Vagina (tissue), 2 donors: Measurements from ENCODE around the gene CXCR5. TPM values are rescaled to one million over a fixed set of nuclear protein-coding genes. Genes with fewer than 3 reads are reported as not detected.

Experiments used
- DNase-seq, 2 donors: peaks; one replicate each; pipeline ENCODE4 v3.0.0-alpha.2; 2017; ENCODE audit errors: extremely low spot score in 2 of 2
- H3K27ac ChIP-seq: fragments of 200-600 bp; sonication (generic); one replicate; pipeline ENCODE4 v1.5.1; 2019
- H3K27me3 ChIP-seq: fragments of 200-600 bp; sonication (generic); one replicate; pipeline ENCODE4 v1.5.1; 2019
- H3K36me3 ChIP-seq, 2 donors: fragments of 200-600 bp; sonication (generic); one replicate each; pipeline ENCODE4 v1.5.1; 2017 to 2019
- H3K4me1 ChIP-seq: fragments of 200-600 bp; sonication (generic); one replicate; pipeline ENCODE4 v1.5.1; 2019
- H3K4me3 ChIP-seq, 2 donors: fragments of 200-600 bp; sonication (generic); 1 replicate in 1 of 2; 2 replicates in 1 of 2; pipeline ENCODE4 v1.5.1; 2016 to 2019
- H3K9me3 ChIP-seq: fragments of 200-600 bp; sonication (generic); one replicate; pipeline ENCODE4 v1.5.1; 2019
- CTCF ChIP-seq, 3 experiments: fragments of 450-650 bp in 2 of 3; fragments of 200-600 bp in 1 of 3; sonication (generic) in 1 of 3; IDR thresholded peaks; one replicate each; pipeline ENCODE4 v1.5.1; 2017 to 2019; ENCODE audit warnings: antibody characterized with exemption in 3 of 3, mild to moderate bottlenecking in 2 of 3, moderate library complexity in 2 of 3
- POLR2A ChIP-seq, 2 donors: fragments of 450-650 bp; IDR thresholded peaks; one replicate each; pipeline ENCODE4 v1.6.1; 2017; ENCODE audit warnings: antibody characterized with exemption in 2 of 2, mild to moderate bottlenecking in 2 of 2, moderate library complexity in 2 of 2
- POLR2AphosphoS5 ChIP-seq, 2 donors: sonication (generic); formaldehyde crosslinking; IDR thresholded peaks; one replicate each; pipeline ENCODE4 v1.9.0; 2017; ENCODE audit warnings: antibody characterized with exemption in 2 of 2, mild to moderate bottlenecking in 2 of 2, low read depth in 1 of 2; ENCODE audit not compliant: insufficient read depth in 1 of 2
- intact Hi-C: fragments of 100-400 bp; cut with DNase I; formaldehyde crosslinking; loops from one replicate; pipeline ENCODE4 v1.15.1; 2023
- total RNA-seq: library from RNA; depleted of rRNA; stranded (reverse); fragments of >200 nt; gene quantifications from one replicate; pipeline ENCODE4 v1.2.3, GENCODE V29; 2016

Gene CXCR5
- total RNA-seq, 1 donor from 2014 or later = not detected

GRCh38 chr11:118897721-118898310 is 14.1 kb downstream of the CXCR5 start:
- H3K27ac ChIP-seq = no peak overlapping the region
- H3K27me3 ChIP-seq = no peaks in the 10 kb centered on the region
- TF ChIP-seq CTCF (IDR thresholded peaks at IDR 0.05) = no peak
- TF ChIP-seq POLR2AphosphoS5 (IDR thresholded peaks at IDR 0.05; ENCODE audit: insufficient read depth in 1 of 2, low read depth in 1 of 2) = no peak
- no peak for TF ChIP-seq POLR2A (IDR thresholded peaks at IDR 0.05)
- no peaks in the 10 kb centered on the region for H3K4me1 ChIP-seq
- intact Hi-C loops = no loop called here
- DNase-seq = no peak
- H3K4me3 ChIP-seq = no peak overlapping the region
- peaks cover 0 to 58% of the 10 kb centered on the region in 2 donors for H3K36me3 ChIP-seq
- no peaks in the 10 kb centered on the region for H3K9me3 ChIP-seq

- intact Hi-C loops = no loop called here
- Histone ChIP-seq H3K4me3 (no peak overlapping the region), H3K27ac (no peak overlapping the region), H3K9me3 (no peaks in the 10 kb centered on the region), H3K4me1 (no peaks in the 10 kb centered on the region), H3K36me3 (peaks cover 0 to 65% of the 10 kb centered on the region in 2 donors), H3K27me3 (no peaks in the 10 kb centered on the region)
- TF ChIP-seq POLR2A (IDR thresholded peaks at IDR 0.05) = no peak
- TF ChIP-seq POLR2AphosphoS5 (IDR thresholded peaks at IDR 0.05; ENCODE audit: insufficient read depth in 1 of 2, low read depth in 1 of 2) = peak in 1 of 2 donors; percentile 21
- DNase-seq = peak in 1 of 2 donors; percentile 85
These were observed 15.0 kb downstream of the CXCR5 start for GRCh38 chr11:118898400-118899295.

GRCh38 chr11:118899296-118899688 is 15.6 kb downstream of the CXCR5 start:
- H3K27ac ChIP-seq = no peak overlapping the region
- DNase-seq = no peak
- intact Hi-C loops = no loop called here
- no peaks in the 10 kb centered on the region for H3K27me3 ChIP-seq
- TF ChIP-seq POLR2A (IDR thresholded peaks at IDR 0.05) (no peak), POLR2AphosphoS5 (IDR thresholded peaks at IDR 0.05; ENCODE audit: insufficient read depth in 1 of 2, low read depth in 1 of 2) (no peak), CTCF (IDR thresholded peaks at IDR 0.05) (no peak)
- no peaks in the 10 kb centered on the region for H3K4me1 ChIP-seq
- H3K9me3 ChIP-seq = no peaks in the 10 kb centered on the region
- H3K4me3 ChIP-seq = no peak overlapping the region
- H3K36me3 ChIP-seq = peaks cover 0 to 70% of the 10 kb centered on the region in 2 donors

- intact Hi-C loops = no loop called here
- no peak for DNase-seq
- Histone ChIP-seq H3K36me3 (peaks cover 0 to 76% of the 10 kb centered on the region in 2 donors), H3K27ac (no peak overlapping the region), H3K4me1 (no peaks in the 10 kb centered on the region), H3K9me3 (no peaks in the 10 kb centered on the region), H3K27me3 (no peaks in the 10 kb centered on the region), H3K4me3 (no peak overlapping the region)
- TF ChIP-seq POLR2A (IDR thresholded peaks at IDR 0.05) (no peak), POLR2AphosphoS5 (IDR thresholded peaks at IDR 0.05; ENCODE audit: insufficient read depth in 1 of 2, low read depth in 1 of 2) (no peak)
These were observed 16.1 kb downstream of the CXCR5 start for GRCh38 chr11:118899706-118900360.

GRCh38 chr11:118900535-118901384 is 17.1 kb downstream of the CXCR5 start:
- Histone ChIP-seq H3K9me3 (no peaks in the 10 kb centered on the region), H3K27me3 (no peaks in the 10 kb centered on the region), H3K4me1 (no peaks in the 10 kb centered on the region), H3K4me3 (no peak overlapping the region), H3K36me3 (peaks cover 0 to 84% of the 10 kb centered on the region in 2 donors), H3K27ac (no peak overlapping the region)
- intact Hi-C loops = no loop called here
- TF ChIP-seq POLR2AphosphoS5 (IDR thresholded peaks at IDR 0.05; ENCODE audit: insufficient read depth in 1 of 2, low read depth in 1 of 2) = no peak
- TF ChIP-seq POLR2A (IDR thresholded peaks at IDR 0.05) = no peak
- TF ChIP-seq CTCF (IDR thresholded peaks at IDR 0.05) = no peak
- DNase-seq = peak in 1 of 2 donors; percentile 86
